AG10803 (cell line): ENCODE data around the gene S1PR4.

Experiments
- DNase-seq: peaks from one replicate; pipeline ENCODE4 v3.0.0; 2010; ENCODE audit warnings: low read depth
- H3K4me3 ChIP-seq: 2 replicates; pipeline ENCODE4 v1.5.1; 2011; ENCODE audit warnings: mild to moderate bottlenecking, low read length, control low read depth
- TF ChIP-seq, protein P1 (sequence below): conservative IDR thresholded peaks from 2 replicates; pipeline ENCODE4 v1.5.1; 2011; ENCODE audit warnings: mild to moderate bottlenecking, low read length, control low read depth, inconsistent platforms

Gene S1PR4

GRCh38 chr19:3183721-3184641 is 5.4 kb downstream of the S1PR4 start:
- DNase-seq, result no peak
- TF ChIP-seq, protein P1, sequence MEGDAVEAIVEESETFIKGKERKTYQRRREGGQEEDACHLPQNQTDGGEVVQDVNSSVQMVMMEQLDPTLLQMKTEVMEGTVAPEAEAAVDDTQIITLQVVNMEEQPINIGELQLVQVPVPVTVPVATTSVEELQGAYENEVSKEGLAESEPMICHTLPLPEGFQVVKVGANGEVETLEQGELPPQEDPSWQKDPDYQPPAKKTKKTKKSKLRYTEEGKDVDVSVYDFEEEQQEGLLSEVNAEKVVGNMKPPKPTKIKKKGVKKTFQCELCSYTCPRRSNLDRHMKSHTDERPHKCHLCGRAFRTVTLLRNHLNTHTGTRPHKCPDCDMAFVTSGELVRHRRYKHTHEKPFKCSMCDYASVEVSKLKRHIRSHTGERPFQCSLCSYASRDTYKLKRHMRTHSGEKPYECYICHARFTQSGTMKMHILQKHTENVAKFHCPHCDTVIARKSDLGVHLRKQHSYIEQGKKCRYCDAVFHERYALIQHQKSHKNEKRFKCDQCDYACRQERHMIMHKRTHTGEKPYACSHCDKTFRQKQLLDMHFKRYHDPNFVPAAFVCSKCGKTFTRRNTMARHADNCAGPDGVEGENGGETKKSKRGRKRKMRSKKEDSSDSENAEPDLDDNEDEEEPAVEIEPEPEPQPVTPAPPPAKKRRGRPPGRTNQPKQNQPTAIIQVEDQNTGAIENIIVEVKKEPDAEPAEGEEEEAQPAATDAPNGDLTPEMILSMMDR, result no peak
- no peak overlapping the region for H3K4me3 ChIP-seq

DNA sequence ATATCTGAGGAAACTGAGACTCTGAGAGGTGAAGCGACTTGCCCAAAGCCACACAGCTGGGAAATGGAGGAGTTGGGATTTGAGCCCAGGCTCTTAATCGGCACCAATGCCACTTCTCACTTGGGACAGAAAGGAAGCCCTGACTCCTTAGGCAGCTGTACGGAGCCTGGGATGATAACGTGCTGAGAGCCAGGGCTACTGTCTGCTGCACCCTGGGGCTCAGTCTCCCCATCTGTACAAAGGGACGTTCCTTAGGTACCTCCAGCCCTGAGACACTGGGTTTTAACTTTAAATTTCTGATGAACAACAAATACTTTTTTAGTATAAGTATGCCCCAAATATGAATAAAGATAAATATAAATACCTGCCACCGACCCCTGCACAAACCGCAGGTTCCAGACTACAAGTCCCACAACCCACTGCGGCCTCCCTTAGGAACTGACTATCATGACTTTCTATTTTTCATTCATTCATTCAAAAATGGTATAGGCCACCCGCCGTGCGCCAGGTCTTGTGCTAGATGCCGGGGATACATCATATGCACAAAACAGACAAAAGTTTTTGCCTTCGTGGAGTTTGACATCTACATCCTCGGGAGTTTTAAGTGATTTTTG is 6.4 kb downstream of the S1PR4 start:
- DNase-seq, result no peak
- TF ChIP-seq, protein P1, result no peak
- H3K4me3 ChIP-seq, result peak overlapping the region; percentile 76

GRCh38 chr19:3185461-3186159 is 7.0 kb downstream of the S1PR4 start, which contains the start of gene NCLN:
Gene NCLN (plus strand): TSS chr19:3185930. CDS start chr19:3186031, 101 bp downstream.
- H3K4me3 ChIP-seq, result peak within 1 kb of the TSS; percentile 76
- peak; percentile 92 for DNase-seq
- TF ChIP-seq, protein P1, result no peak

DNA sequence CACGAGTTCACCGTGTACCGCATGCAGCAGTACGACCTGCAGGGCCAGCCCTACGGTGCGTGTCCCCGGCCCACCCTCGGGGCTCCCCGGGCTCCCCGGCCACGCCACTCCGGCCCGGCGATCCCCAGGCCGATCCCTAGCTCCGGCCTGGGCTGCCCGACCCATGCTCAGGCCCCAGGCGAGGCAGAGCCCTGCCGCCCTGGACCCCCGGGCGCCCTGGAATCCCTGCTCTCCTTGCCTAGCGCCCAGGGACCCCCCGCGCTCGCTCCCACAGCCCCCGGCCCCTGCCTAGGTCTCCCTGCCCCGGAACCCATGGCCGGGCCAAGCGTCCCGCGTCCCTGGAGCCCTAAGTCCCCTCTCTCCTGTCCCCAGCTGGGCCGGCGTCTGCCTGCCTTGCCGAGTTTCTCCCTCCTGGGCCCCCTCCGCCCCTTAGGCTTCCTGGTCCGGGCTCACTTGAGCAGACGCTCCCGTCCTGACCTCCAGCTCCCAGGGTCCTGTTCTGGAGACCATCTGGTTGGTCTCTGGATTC is 7.7 kb downstream of the S1PR4 start:
- H3K4me3 ChIP-seq, result peak overlapping the region; percentile 75
- no peak for DNase-seq
- TF ChIP-seq, protein P1, result no peak

- no peak for DNase-seq
- TF ChIP-seq, protein P1, result no peak
Observed at GRCh38 chr19:3186891-3187661, 8.5 kb downstream of the S1PR4 start.

More at GRCh38 chr19:3186891-3187661, 8.5 kb downstream of the S1PR4 start:
- peak overlapping the region; percentile 75 for H3K4me3 ChIP-seq
